Fibroblast of skin of back (primary cell): Measurements from ENCODE around the gene NFX1. TPM values are rescaled to one million over a fixed set of nuclear protein-coding genes. Genes with fewer than 3 reads are reported as not detected.
A peak's percentile ranks its signal among the peaks of the same experiment; 100 is the strongest.

Source experiments
- DNase-seq: peaks from one replicate; pipeline ENCODE4 v3.0.0-alpha.2; 2013
- polyA plus RNA-seq, 2 experiments: library from polyadenylated mRNA; unstranded; fragments of 120-200 nt; gene quantifications; one replicate each; pipeline ENCODE4 v1.2.1, GENCODE V29; 2013; ENCODE audit not compliant: insufficient read length in 2 of 2

Gene NFX1
- 18.4 TPM for polyA plus RNA-seq (2013, experiment 1 of 2; ENCODE audit: insufficient read length)
- 18.6 TPM for polyA plus RNA-seq (2013, experiment 2 of 2; ENCODE audit: insufficient read length)

GRCh38 chr9:33290247-33291030 lies at the start of gene NFX1:
NFX1 (plus strand) TSS chr9:33290516; CDS start chr9:33290573, 57 bp downstream.
- DNase-seq = peak; percentile 99

GRCh38 chr9:33241298-33241697 lies 49.0 kb upstream of the NFX1 start:
- DNase-seq = no peak

- DNase-seq = no peak
Observed at GRCh38 chr9:33242609-33243134, 47.6 kb upstream of the NFX1 start.

GRCh38 chr9:33244137-33244784 lies 46.1 kb upstream of the NFX1 start:
- DNase-seq = no peak

GRCh38 chr9:33245341-33245740 lies 45.0 kb upstream of the NFX1 start:
- no peak for DNase-seq

GRCh38 chr9:33246269-33246860 lies 44.0 kb upstream of the NFX1 start:
- no peak for DNase-seq

- DNase-seq = no peak
Observed at GRCh38 chr9:33248606-33249005, 41.7 kb upstream of the NFX1 start.

GRCh38 chr9:33249087-33249658 lies 41.1 kb upstream of the NFX1 start:
- DNase-seq = no peak

GRCh38 chr9:33249983-33250382 lies 40.3 kb upstream of the NFX1 start:
- DNase-seq = no peak

GRCh38 chr9:33250458-33250995 lies 39.8 kb upstream of the NFX1 start:
- DNase-seq = no peak

- DNase-seq = no peak
Observed at GRCh38 chr9:33254211-33254610, 36.1 kb upstream of the NFX1 start.

GRCh38 chr9:33255014-33255413 lies 35.3 kb upstream of the NFX1 start:
- DNase-seq = no peak

- DNase-seq = no peak
Observed at GRCh38 chr9:33255471-33255870, 34.8 kb upstream of the NFX1 start.

GRCh38 chr9:33256236-33256635 lies 34.1 kb upstream of the NFX1 start:
- no peak for DNase-seq

- DNase-seq = no peak
Observed at GRCh38 chr9:33257276-33257675, 33.0 kb upstream of the NFX1 start.

- no peak for DNase-seq
Observed at GRCh38 chr9:33260372-33260771, 29.9 kb upstream of the NFX1 start.

- DNase-seq = peak; percentile 20
Observed at GRCh38 chr9:33263131-33264002, 26.9 kb upstream of the NFX1 start.

GRCh38 chr9:33264003-33264472 lies 26.3 kb upstream of the NFX1 start:
- peak; percentile 18 for DNase-seq

- DNase-seq = peak; percentile 99
Observed at GRCh38 chr9:33264473-33265177, 25.7 kb upstream of the NFX1 start, which contains the start of the genes BAG1 and CHMP5. BAG1 (minus strand) TSS chr9:33264708. CHMP5 (plus strand) TSS chr9:33265049; CDS start chr9:33265079, 30 bp downstream.

GRCh38 chr9:33265211-33265865 lies 25.0 kb upstream of the NFX1 start:
- no peak for DNase-seq
